DMS79 treated with DMSO at 0.1 percent for 48 hours (cell line): ENCODE measurements around the gene GRK1.

Experiments
- DNase-seq: peaks from one replicate; lab custom pipeline; 2025; lab: John Stamatoyannopoulos, UW

Gene GRK1

GRCh38 chr13:113729187-113730019 lies 62.4 kb downstream of the GRK1 start:
- no peak for DNase-seq

GRCh38 chr13:113730258-113730691 lies 63.3 kb downstream of the GRK1 start:
- DNase-seq: no peak

- DNase-seq: no peak
These were observed 63.8 kb downstream of the GRK1 start for GRCh38 chr13:113730831-113731191.

GRCh38 chr13:113731192-113732175 lies 64.5 kb downstream of the GRK1 start:
- DNase-seq: no peak

GRCh38 chr13:113732176-113732960 lies 65.3 kb downstream of the GRK1 start:
- DNase-seq: no peak

GRCh38 chr13:113732961-113733950 lies 66.2 kb downstream of the GRK1 start:
- DNase-seq: no peak

- DNase-seq: no peak
These were observed 67.2 kb downstream of the GRK1 start for GRCh38 chr13:113734099-113734825.

- no peak for DNase-seq
These were observed 67.8 kb downstream of the GRK1 start for GRCh38 chr13:113734826-113735125.

GRCh38 chr13:113735194-113735593 lies 68.2 kb downstream of the GRK1 start:
- no peak for DNase-seq

GRCh38 chr13:113735750-113736149 lies 68.7 kb downstream of the GRK1 start:
- no peak for DNase-seq

GRCh38 chr13:113736258-113736731 lies 69.3 kb downstream of the GRK1 start:
- no peak for DNase-seq

GRCh38 chr13:113737803-113738202 lies 70.8 kb downstream of the GRK1 start:
- no peak for DNase-seq

- DNase-seq: no peak
These were observed 72.7 kb downstream of the GRK1 start for GRCh38 chr13:113739527-113740285.

- no peak for DNase-seq
These were observed 73.2 kb downstream of the GRK1 start for GRCh38 chr13:113740286-113740556.

- DNase-seq: no peak
These were observed 73.6 kb downstream of the GRK1 start for GRCh38 chr13:113740661-113741060.

- DNase-seq: no peak
These were observed 74.2 kb downstream of the GRK1 start for GRCh38 chr13:113741191-113741668.

GRCh38 chr13:113742000-113742441 lies 75.0 kb downstream of the GRK1 start:
- peak; percentile 83 for DNase-seq

- peak; percentile 80 for DNase-seq
These were observed 75.6 kb downstream of the GRK1 start for GRCh38 chr13:113742445-113743120.
